HG02798 (cell line): ENCODE data around the gene GVQW3.

ENCODE experiments used
- ATAC-seq: cut with Tn5 transposase; IDR thresholded peaks from one replicate; pipeline ENCODE4 v1.9.1; 2021; ENCODE audit warnings: mild to moderate bottlenecking; ENCODE audit not compliant: unreplicated experiment, poor library complexity

The GVQW3 gene

GRCh38 chr11:76380977-76381719 is at the start of gene GVQW3, which contains the start of gene THAP12:
Gene GVQW3 (plus strand): TSS chr11:76381323. CDS start chr11:76381829, 506 bp downstream.
Gene THAP12 (minus strand): TSS chr11:76381132. CDS start chr11:76380836, 296 bp downstream.
- ATAC-seq, result peak; percentile 92

GRCh38 chr11:76334826-76335389 is 46.2 kb upstream of the GVQW3 start:
- ATAC-seq, result no peak

- ATAC-seq, result no peak
Observed at GRCh38 chr11:76335842-76336241, 45.3 kb upstream of the GVQW3 start.

GRCh38 chr11:76336597-76336996 is 44.5 kb upstream of the GVQW3 start:
- no peak for ATAC-seq

GRCh38 chr11:76337469-76337868 is 43.7 kb upstream of the GVQW3 start:
- no peak for ATAC-seq

- ATAC-seq, result no peak
Observed at GRCh38 chr11:76337923-76338322, 43.2 kb upstream of the GVQW3 start.

GRCh38 chr11:76339221-76339620 is 41.9 kb upstream of the GVQW3 start:
- ATAC-seq, result no peak

GRCh38 chr11:76347466-76347865 is 33.7 kb upstream of the GVQW3 start:
- ATAC-seq, result no peak

GRCh38 chr11:76348348-76348747 is 32.8 kb upstream of the GVQW3 start:
- no peak for ATAC-seq

GRCh38 chr11:76355172-76355571 is 26.0 kb upstream of the GVQW3 start:
- ATAC-seq, result no peak

GRCh38 chr11:76361374-76361773 is 19.7 kb upstream of the GVQW3 start:
- no peak for ATAC-seq

- ATAC-seq, result no peak
Observed at GRCh38 chr11:76361776-76362175, 19.3 kb upstream of the GVQW3 start.

GRCh38 chr11:76362716-76363115 is 18.4 kb upstream of the GVQW3 start:
- no peak for ATAC-seq

GRCh38 chr11:76365038-76365679 is 16.0 kb upstream of the GVQW3 start:
- ATAC-seq, result no peak

GRCh38 chr11:76368490-76368889 is 12.6 kb upstream of the GVQW3 start:
- no peak for ATAC-seq

- no peak for ATAC-seq
Observed at GRCh38 chr11:76369406-76369805, 11.7 kb upstream of the GVQW3 start.

GRCh38 chr11:76371170-76371569 is 10.0 kb upstream of the GVQW3 start:
- ATAC-seq, result peak; percentile 52

- ATAC-seq, result no peak
Observed at GRCh38 chr11:76376746-76377558, 4.2 kb upstream of the GVQW3 start.

GRCh38 chr11:76379807-76380158 is 1.3 kb upstream of the GVQW3 start:
- ATAC-seq, result no peak

GRCh38 chr11:76380159-76380976 is 755 bp upstream of the GVQW3 start:
- ATAC-seq, result no peak
